ENCODE measurements around the gene PHKB. TPM values are rescaled to one million over a fixed set of nuclear protein-coding genes. Genes with fewer than 3 reads are reported as not detected.

The PHKB gene
- total RNA-seq, 4 donors from 2014 or later: 110 to 198 (median 168) TPM

DNA sequence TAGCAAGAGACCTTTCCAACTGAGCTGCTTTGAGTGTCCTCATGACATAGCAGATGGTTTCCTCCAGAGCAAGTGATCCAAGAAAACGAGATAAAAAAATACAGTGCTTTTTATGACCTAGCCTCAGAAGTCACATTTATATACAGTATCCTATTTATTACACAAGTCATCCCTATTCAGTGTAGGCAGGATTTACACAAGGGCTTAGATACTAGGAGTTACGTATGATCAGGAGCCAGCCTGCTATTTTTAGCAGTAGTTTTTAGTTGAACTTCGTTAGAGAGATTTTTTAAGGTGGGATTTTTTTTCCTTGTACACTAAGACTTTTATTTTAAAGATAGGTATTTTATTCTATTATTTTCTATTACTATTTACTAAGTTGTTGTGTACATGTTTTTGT, 58.4 kb downstream of the PHKB start:
- no peak overlapping the region for H3K4me3 ChIP-seq (replicated peaks in 1 of 3)
- no peaks in the 10 kb centered on the region for H3K9me3 ChIP-seq
- no peak overlapping the region for H3K27ac ChIP-seq
- no peak for DNase-seq
- WGBS, 2 donors: 72 to 81% methylated on average over 3 of the region's 3 CpGs
- no peaks in the 10 kb centered on the region for H3K27me3 ChIP-seq
- TF ChIP-seq, protein P1, sequence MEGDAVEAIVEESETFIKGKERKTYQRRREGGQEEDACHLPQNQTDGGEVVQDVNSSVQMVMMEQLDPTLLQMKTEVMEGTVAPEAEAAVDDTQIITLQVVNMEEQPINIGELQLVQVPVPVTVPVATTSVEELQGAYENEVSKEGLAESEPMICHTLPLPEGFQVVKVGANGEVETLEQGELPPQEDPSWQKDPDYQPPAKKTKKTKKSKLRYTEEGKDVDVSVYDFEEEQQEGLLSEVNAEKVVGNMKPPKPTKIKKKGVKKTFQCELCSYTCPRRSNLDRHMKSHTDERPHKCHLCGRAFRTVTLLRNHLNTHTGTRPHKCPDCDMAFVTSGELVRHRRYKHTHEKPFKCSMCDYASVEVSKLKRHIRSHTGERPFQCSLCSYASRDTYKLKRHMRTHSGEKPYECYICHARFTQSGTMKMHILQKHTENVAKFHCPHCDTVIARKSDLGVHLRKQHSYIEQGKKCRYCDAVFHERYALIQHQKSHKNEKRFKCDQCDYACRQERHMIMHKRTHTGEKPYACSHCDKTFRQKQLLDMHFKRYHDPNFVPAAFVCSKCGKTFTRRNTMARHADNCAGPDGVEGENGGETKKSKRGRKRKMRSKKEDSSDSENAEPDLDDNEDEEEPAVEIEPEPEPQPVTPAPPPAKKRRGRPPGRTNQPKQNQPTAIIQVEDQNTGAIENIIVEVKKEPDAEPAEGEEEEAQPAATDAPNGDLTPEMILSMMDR (IDR thresholded peaks at IDR 0.05): no peak
- TF ChIP-seq POLR2A (IDR thresholded peaks at IDR 0.05): no peak
- intact Hi-C loops (cut with DNase I): no loop called here
- H3K4me1 ChIP-seq: no peaks in the 10 kb centered on the region
- H3K36me3 ChIP-seq: peaks cover under 1 to 8% of the 10 kb centered on the region in 2 donors

DNA sequence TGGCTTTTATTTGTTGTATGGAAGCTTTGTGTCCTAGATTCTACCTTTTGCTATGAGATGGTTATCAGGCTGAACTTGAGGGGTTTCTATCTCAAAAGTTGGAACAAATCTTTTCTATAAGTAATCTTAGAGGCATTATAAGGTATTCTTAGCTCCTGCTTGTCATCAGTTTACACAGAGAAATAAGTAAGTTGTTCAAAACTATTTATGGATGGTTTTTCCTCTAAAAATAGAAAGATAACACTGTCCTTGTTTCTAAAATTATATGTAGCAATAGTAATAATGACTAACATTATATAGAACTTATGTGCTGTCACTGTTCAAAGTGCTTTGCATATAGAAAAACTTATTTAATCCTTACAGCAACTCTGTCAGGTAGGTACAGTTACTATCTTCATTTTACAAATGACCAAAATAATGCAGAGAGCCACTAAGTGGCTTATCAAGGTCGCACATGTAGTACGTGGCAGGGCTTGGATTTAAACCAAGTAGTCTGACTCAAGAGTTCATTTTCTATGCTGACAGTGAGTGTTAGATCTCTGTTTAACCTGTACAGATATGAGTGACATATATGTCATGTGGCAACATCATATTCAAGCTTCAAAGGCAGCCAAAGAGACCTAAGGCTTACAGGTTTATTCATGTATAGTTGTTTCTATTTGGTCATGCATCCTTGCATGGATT, 59.0 kb downstream of the PHKB start:
- Histone ChIP-seq H3K4me3 (replicated peaks in 1 of 3) (no peak overlapping the region), H3K36me3 (peaks cover 0 to 8% of the 10 kb centered on the region in 2 donors), H3K4me1 (no peaks in the 10 kb centered on the region), H3K27me3 (no peaks in the 10 kb centered on the region), H3K9me3 (no peaks in the 10 kb centered on the region), H3K27ac (no peak overlapping the region)
- DNase-seq: no peak
- WGBS, 2 donors: 74 to 76% methylated on average over 2 of the region's 2 CpGs
- TF ChIP-seq POLR2A (IDR thresholded peaks at IDR 0.05): no peak
- TF ChIP-seq, protein P1 (IDR thresholded peaks at IDR 0.05): no peak
- intact Hi-C loops (cut with DNase I): no loop called here

DNA sequence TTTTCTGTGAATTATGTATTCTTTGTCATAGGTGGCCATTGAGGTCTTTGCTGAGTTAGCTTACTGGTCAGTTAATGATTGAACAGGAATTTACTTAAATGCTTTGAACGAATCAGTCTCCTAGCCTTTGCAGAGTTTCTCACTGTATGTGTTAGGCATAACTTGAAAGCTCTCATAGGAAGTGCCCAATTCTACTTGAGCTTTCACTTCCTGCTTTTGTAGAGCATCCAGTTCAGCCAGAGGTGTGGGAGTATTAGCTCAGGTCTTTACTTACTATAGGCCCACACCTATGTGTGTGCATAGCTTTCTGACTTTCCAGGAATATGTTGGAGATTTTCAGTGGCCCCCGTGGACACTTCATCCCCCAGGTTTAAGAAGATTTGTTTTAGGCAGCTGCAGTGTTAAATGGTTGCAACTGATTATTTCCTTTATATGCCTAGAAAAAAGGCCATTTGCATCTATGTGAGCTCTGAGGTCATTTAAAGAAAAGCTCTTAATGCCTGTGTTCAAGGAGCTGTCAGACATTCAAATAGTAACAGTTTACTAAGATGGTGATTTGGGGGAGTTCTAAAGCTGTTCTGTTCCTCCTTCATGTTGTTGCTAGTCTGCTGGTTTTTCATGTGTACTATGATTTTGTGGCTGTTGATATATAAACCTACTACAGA, 62.3 kb downstream of the PHKB start:
- no peak for DNase-seq
- TF ChIP-seq, protein P1 (IDR thresholded peaks at IDR 0.05): no peak
- TF ChIP-seq POLR2A (IDR thresholded peaks at IDR 0.05): no peak
- Histone ChIP-seq H3K9me3 (no peaks in the 10 kb centered on the region), H3K27me3 (no peaks in the 10 kb centered on the region), H3K27ac (no peak overlapping the region), H3K4me3 (replicated peaks in 1 of 3) (no peak overlapping the region), H3K36me3 (no peaks in the 10 kb centered on the region), H3K4me1 (no peaks in the 10 kb centered on the region)
- intact Hi-C loops (cut with DNase I): no loop called here
- 77 to 89% methylated on average over 2 of the region's 2 CpGs for WGBS, 2 donors

DNA sequence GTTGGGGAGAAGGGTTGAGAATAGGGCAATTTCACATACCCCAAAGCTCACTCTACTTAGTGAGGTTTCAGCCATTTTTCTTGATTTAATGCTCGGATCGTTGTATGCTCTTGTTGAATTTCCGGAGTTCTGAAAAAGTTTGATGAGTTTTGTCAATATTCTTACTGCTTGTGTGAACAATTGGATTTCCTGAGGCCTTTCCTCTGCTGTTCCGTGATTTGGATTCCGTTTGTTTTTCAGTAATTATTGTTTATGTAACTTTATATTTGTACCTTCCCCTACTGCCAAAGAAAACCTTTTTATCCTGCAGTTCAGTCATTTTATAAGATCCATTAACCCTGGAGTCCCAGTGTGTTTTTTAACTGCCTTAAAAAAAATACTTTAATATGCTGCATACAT, 62.9 kb downstream of the PHKB start:
- Histone ChIP-seq H3K4me1 (no peaks in the 10 kb centered on the region), H3K4me3 (replicated peaks in 1 of 3) (no peak overlapping the region), H3K27me3 (no peaks in the 10 kb centered on the region), H3K27ac (no peak overlapping the region), H3K9me3 (no peaks in the 10 kb centered on the region), H3K36me3 (no peaks in the 10 kb centered on the region)
- TF ChIP-seq, protein P1 (IDR thresholded peaks at IDR 0.05): no peak
- no peak for TF ChIP-seq POLR2A (IDR thresholded peaks at IDR 0.05)
- intact Hi-C loops (cut with DNase I): no loop called here
- WGBS, 2 donors: 76 to 86% methylated on average over 5 of the region's 5 CpGs
- no peak for DNase-seq

DNA sequence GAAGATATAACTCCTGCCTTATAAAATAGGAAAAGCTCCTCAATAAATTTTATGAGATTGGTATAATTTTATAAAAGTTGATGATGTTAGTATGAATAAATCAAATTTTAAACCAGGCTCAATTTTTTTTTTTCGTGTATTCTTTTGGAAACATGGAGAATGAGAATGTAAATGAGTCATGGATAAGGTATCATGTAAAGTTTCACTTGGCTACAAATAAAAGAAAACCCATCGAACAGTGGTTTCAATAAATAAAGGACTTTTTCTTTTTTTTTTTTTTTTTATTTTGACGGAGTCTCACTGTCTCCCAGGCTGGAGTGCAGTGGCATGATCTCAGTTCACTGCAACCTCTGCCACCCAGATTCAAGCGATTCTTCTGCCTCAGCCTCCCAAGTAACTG, 67.3 kb downstream of the PHKB start:
- no peaks in the 10 kb centered on the region for H3K27me3 ChIP-seq
- no peak for TF ChIP-seq POLR2A (IDR thresholded peaks at IDR 0.05)
- TF ChIP-seq, protein P1 (IDR thresholded peaks at IDR 0.05): no peak
- no peaks in the 10 kb centered on the region for H3K4me1 ChIP-seq
- no peak overlapping the region for H3K4me3 ChIP-seq (replicated peaks in 1 of 3)
- intact Hi-C loops (cut with DNase I): no loop called here
- WGBS, 2 donors: 93 to 95% methylated on average over 4 of the region's 4 CpGs
- H3K36me3 ChIP-seq: no peaks in the 10 kb centered on the region
- H3K9me3 ChIP-seq: no peaks in the 10 kb centered on the region
- no peak overlapping the region for H3K27ac ChIP-seq
- no peak for DNase-seq

Measured in thyroid gland (tissue), 4 donors.